Activated B cell treated with CpG ODN at 0.5 μM for 24 hours (primary cell): Measurements from ENCODE around the gene HCN4. TPM values are rescaled to one million over a fixed set of nuclear protein-coding genes. Genes with fewer than 3 reads are reported as not detected.

Experiments used
- ATAC-seq: fragments of 200-7000 bp; cut with Tn5 transposase; one replicate; pipeline ENCODE4 v1.10.0; 2021; ENCODE audit warnings: low read depth, mild to moderate bottlenecking, moderate library complexity
- CTCF ChIA-PET: fragments of 350-600 bp; sonication (Branson Sonifier 250); formaldehyde crosslinking; loops from one replicate; lab custom pipeline; 2021; ENCODE audit warnings: antibody characterized with exemption; lab: Charles Lee
- POLR2A ChIA-PET: fragments of 350-600 bp; sonication (Branson Sonifier 250); formaldehyde crosslinking; loops from one replicate; lab custom pipeline; 2021; ENCODE audit warnings: antibody characterized with exemption; lab: Charles Lee
- DNase-seq: peaks from one replicate; pipeline ENCODE4 v3.0.0; 2022
- H3K27ac Mint-ChIP-seq: one replicate; pipeline ENCODE4 v1.8.0; 2020; ENCODE audit warnings: mixed read lengths
- H3K27me3 Mint-ChIP-seq: one replicate; pipeline ENCODE4 v1.8.0; 2021; ENCODE audit warnings: mixed read lengths
- H3K36me3 Mint-ChIP-seq: one replicate; pipeline ENCODE4 v1.8.0; 2021; ENCODE audit warnings: low read depth, mixed read lengths
- H3K4me1 Mint-ChIP-seq: one replicate; pipeline ENCODE4 v1.8.0; 2021; ENCODE audit warnings: mixed read lengths
- H3K4me3 Mint-ChIP-seq: one replicate; pipeline ENCODE4 v1.8.0; 2020; ENCODE audit warnings: mild to moderate bottlenecking, mixed read lengths
- H3K9me3 Mint-ChIP-seq: one replicate; pipeline ENCODE4 v1.8.0; 2020; ENCODE audit warnings: mixed read lengths
- intact Hi-C: fragments of 100-400 bp; cut with micrococcal nuclease; formaldehyde crosslinking; loops from one replicate; pipeline ENCODE4 v1.15.1; 2024
- total RNA-seq: library from RNA; stranded (reverse); gene quantifications from 2 replicates; pipeline ENCODE4 v1.2.3, GENCODE V29; 2022
- TF ChIP-seq, protein P1 (sequence below): fragments of 200-600 bp; IDR thresholded peaks from one replicate; pipeline ENCODE4 v1.8.0; 2022; ENCODE audit warnings: antibody characterized with exemption, mild to moderate bottlenecking

HCN4 gene
- total RNA-seq, 1 donor from 2014 or later = not detected

- Mint-ChIP-seq H3K27ac (peak overlapping the region; percentile 20), H3K27me3 (no peaks in the 10 kb centered on the region), H3K36me3 (no peaks in the 10 kb centered on the region), H3K4me3 (no peak overlapping the region), H3K9me3 (no peaks in the 10 kb centered on the region), H3K4me1 (peaks cover 22% of the 10 kb centered on the region)
- ATAC-seq (peak; percentile 25), DNase-seq (no peak)
- intact Hi-C loops = loop anchor here (5.0 kb wide), 1 partner anchor 620 kb away; no protein-coding TSS in a partner anchor
- CTCF ChIA-PET = interaction anchor here (0.6 to 1.3 kb wide), 5 partner anchors 12 to 349 kb away, joined by 3 to 4 read pairs (median 3); no protein-coding TSS in a partner anchor
- POLR2A ChIA-PET = interaction anchor here (1.2 kb wide), 1 partner anchor 32 kb away, joined by 4 read pairs; no protein-coding TSS in a partner anchor
- TF ChIP-seq, protein P1, sequence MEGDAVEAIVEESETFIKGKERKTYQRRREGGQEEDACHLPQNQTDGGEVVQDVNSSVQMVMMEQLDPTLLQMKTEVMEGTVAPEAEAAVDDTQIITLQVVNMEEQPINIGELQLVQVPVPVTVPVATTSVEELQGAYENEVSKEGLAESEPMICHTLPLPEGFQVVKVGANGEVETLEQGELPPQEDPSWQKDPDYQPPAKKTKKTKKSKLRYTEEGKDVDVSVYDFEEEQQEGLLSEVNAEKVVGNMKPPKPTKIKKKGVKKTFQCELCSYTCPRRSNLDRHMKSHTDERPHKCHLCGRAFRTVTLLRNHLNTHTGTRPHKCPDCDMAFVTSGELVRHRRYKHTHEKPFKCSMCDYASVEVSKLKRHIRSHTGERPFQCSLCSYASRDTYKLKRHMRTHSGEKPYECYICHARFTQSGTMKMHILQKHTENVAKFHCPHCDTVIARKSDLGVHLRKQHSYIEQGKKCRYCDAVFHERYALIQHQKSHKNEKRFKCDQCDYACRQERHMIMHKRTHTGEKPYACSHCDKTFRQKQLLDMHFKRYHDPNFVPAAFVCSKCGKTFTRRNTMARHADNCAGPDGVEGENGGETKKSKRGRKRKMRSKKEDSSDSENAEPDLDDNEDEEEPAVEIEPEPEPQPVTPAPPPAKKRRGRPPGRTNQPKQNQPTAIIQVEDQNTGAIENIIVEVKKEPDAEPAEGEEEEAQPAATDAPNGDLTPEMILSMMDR = no peak
Measured at GRCh38 chr15:73287019-73287418, 81.7 kb downstream of the HCN4 start.

GRCh38 chr15:73286311-73286710 is 82.4 kb downstream of the HCN4 start:
- intact Hi-C loops = loop anchor here (5.0 kb wide), 1 partner anchor 621 kb away; no protein-coding TSS in a partner anchor
- Mint-ChIP-seq H3K27ac (peak overlapping the region; percentile 1), H3K27me3 (no peaks in the 10 kb centered on the region), H3K36me3 (no peaks in the 10 kb centered on the region), H3K4me3 (no peak overlapping the region), H3K9me3 (no peaks in the 10 kb centered on the region), H3K4me1 (peaks cover 22% of the 10 kb centered on the region)
- CTCF ChIA-PET = interaction anchor here (1.1 to 1.6 kb wide), 3 partner anchors 11 to 350 kb away, joined by 3 to 5 read pairs (median 4); no protein-coding TSS in a partner anchor
- TF ChIP-seq, protein P1 = no peak
- POLR2A ChIA-PET = no interaction called here
- DNase-seq (no peak), ATAC-seq (no peak)

DNA sequence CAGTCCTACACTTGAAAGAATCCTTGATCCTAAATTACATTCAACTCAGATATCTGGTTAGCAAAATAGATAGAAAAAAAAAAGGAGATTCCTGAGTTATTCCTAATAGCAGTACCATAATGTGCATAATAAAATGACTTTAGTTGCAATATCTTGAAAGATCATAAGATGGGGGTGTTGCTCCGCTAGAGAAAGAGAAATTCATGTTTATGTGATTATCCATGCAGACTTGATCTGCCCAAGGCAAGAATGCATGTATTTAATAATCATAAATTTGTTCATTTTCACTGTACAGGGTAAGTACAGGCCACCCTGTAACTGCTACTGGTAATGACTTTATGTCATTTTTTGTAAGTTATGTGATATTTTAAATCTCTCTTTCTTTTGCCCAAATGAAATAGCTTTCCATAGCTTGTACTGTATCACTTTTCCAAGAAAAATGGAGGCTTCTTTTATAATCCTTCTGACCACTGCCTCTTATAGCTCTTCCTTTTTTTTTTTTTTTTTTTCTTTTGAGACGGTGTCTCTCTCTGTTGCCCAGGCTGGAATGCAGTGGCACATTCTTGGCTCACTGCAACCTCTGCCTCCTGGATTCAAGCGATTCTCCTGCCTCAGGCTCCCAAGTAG is 84.6 kb downstream of the HCN4 start:
- POLR2A ChIA-PET = interaction anchor here (0.7 kb wide), 1 partner anchor 30 kb away, joined by 3 read pairs; no protein-coding TSS in a partner anchor
- DNase-seq = no peak

DNA sequence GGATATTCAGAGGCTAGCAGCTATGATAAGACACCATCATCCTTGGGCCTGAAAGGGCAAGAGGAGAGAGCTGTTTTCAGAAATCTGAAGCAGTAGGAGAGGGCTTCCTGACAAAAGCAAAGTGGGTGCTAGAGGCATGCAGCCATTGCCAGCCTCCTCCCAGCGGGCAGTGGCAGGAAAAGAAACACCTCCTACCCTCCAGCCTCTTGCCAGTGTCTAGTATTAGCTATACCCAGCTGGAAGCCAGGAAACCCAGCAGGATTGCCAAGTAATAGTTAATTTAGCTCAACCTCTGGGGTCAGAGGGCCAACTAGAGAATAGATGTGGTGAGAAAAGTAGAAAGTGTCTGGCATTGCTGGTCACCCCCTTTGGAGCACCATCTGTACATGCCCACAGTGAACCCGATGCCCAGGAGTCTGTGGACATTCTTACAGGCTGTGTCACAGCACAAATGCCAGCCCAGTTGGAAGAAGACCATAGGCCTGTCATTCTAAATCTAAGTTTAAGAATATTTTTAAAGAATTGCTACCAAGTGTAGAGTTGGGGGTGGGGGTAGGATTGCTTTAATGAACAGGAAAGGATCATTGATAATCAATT is 85.3 kb downstream of the HCN4 start:
- ATAC-seq (no peak), DNase-seq (no peak)
- intact Hi-C loops = no loop called here
- Mint-ChIP-seq H3K9me3 (no peaks in the 10 kb centered on the region), H3K36me3 (no peaks in the 10 kb centered on the region), H3K27ac (no peak overlapping the region), H3K4me3 (no peak overlapping the region), H3K4me1 (peaks cover 22% of the 10 kb centered on the region), H3K27me3 (peaks cover 2% of the 10 kb centered on the region)
- ChIA-PET CTCF (interaction anchor here (1.1 kb wide), 1 partner anchor 417 kb away, joined by 3 read pairs; no protein-coding TSS in a partner anchor), POLR2A (no interaction called here)
- TF ChIP-seq, protein P1 = no peak

More for the DNA sequence above, 84.6 kb downstream of the HCN4 start:
- peaks cover 2% of the 10 kb centered on the region for H3K27me3 Mint-ChIP-seq
- H3K4me1 Mint-ChIP-seq = peaks cover 22% of the 10 kb centered on the region
- CTCF ChIA-PET = interaction anchor here (0.9 to 1.0 kb wide), 2 partner anchors 352 to 415 kb away, joined by 3 to 9 read pairs; no protein-coding TSS in a partner anchor
- no peak for ATAC-seq
- no peak overlapping the region for H3K27ac Mint-ChIP-seq
- no peaks in the 10 kb centered on the region for H3K36me3 Mint-ChIP-seq
- H3K9me3 Mint-ChIP-seq = no peaks in the 10 kb centered on the region
- H3K4me3 Mint-ChIP-seq = no peak overlapping the region
- TF ChIP-seq, protein P1 = no peak
- intact Hi-C loops = loop anchor here (1.0 kb wide), 1 partner anchor 416 kb away; no protein-coding TSS in a partner anchor
